ENCODE results near the gene VASP.
A peak's percentile ranks its signal among the peaks of the same experiment; 100 is the strongest.

Gene VASP

GRCh38 chr19:45539459-45539858 lies 32.2 kb downstream of the VASP start:
- no peak overlapping the region for H3K4me3 ChIP-seq (ENCODE audit: low read length)
- no peak for DNase-seq (ENCODE audit: low read depth)
- no peak for TF ChIP-seq CTCF (conservative IDR thresholded peaks at IDR 0.05; ENCODE audit: low read length)

- no peak for TF ChIP-seq CTCF (conservative IDR thresholded peaks at IDR 0.05; ENCODE audit: low read length)
- no peak for DNase-seq (ENCODE audit: low read depth)
- no peak overlapping the region for H3K4me3 ChIP-seq (ENCODE audit: low read length)
Observed at GRCh38 chr19:45542234-45542668, 35.0 kb downstream of the VASP start.

GRCh38 chr19:45547211-45547770 lies 40.0 kb downstream of the VASP start:
- TF ChIP-seq CTCF (conservative IDR thresholded peaks at IDR 0.05; ENCODE audit: low read length) = no peak
- DNase-seq (ENCODE audit: low read depth) = no peak
- no peak overlapping the region for H3K4me3 ChIP-seq (ENCODE audit: low read length)

GRCh38 chr19:45547965-45548609 lies 40.8 kb downstream of the VASP start:
- no peak overlapping the region for H3K4me3 ChIP-seq (ENCODE audit: low read length)
- no peak for TF ChIP-seq CTCF (conservative IDR thresholded peaks at IDR 0.05; ENCODE audit: low read length)
- DNase-seq (ENCODE audit: low read depth) = peak; percentile 31

- H3K4me3 ChIP-seq (ENCODE audit: low read length) = no peak overlapping the region
- TF ChIP-seq CTCF (conservative IDR thresholded peaks at IDR 0.05; ENCODE audit: low read length) = no peak
- no peak for DNase-seq (ENCODE audit: low read depth)
Observed at GRCh38 chr19:45553464-45553863, 46.2 kb downstream of the VASP start.

GRCh38 chr19:45554481-45554880 lies 47.2 kb downstream of the VASP start:
- H3K4me3 ChIP-seq (ENCODE audit: low read length) = no peak overlapping the region
- no peak for TF ChIP-seq CTCF (conservative IDR thresholded peaks at IDR 0.05; ENCODE audit: low read length)
- no peak for DNase-seq (ENCODE audit: low read depth)

- no peak for TF ChIP-seq CTCF (conservative IDR thresholded peaks at IDR 0.05; ENCODE audit: low read length)
- DNase-seq (ENCODE audit: low read depth) = no peak
- H3K4me3 ChIP-seq (ENCODE audit: low read length) = no peak overlapping the region
Observed at GRCh38 chr19:45556835-45557234, 49.6 kb downstream of the VASP start.

All from AG10803 (cell line).